Uterus (tissue), 2 donors: ENCODE results near the gene TMA7B.

ENCODE experiments used
- POLR2A ChIP-seq, 2 donors: fragments of 450-650 bp; IDR thresholded peaks; one replicate each; pipeline ENCODE4 v1.6.1; 2016; ENCODE audit warnings: antibody characterized with exemption in 2 of 2, mild to moderate bottlenecking in 1 of 2, moderate library complexity in 1 of 2
- TF ChIP-seq, protein P1 (sequence below), 4 experiments: fragments of 200-600 bp in 2 of 4; fragments of 450-650 bp in 2 of 4; sonication (generic) in 2 of 4; IDR thresholded peaks; one replicate each; pipeline ENCODE4 v1.5.1; 2016 to 2019; ENCODE audit warnings: antibody characterized with exemption in 4 of 4, mild to moderate bottlenecking in 2 of 4, moderate library complexity in 1 of 4

GRCh38 chr22:39943337-39943736 lies 16.9 kb upstream of the TMA7B start:
- TF ChIP-seq, protein P1, sequence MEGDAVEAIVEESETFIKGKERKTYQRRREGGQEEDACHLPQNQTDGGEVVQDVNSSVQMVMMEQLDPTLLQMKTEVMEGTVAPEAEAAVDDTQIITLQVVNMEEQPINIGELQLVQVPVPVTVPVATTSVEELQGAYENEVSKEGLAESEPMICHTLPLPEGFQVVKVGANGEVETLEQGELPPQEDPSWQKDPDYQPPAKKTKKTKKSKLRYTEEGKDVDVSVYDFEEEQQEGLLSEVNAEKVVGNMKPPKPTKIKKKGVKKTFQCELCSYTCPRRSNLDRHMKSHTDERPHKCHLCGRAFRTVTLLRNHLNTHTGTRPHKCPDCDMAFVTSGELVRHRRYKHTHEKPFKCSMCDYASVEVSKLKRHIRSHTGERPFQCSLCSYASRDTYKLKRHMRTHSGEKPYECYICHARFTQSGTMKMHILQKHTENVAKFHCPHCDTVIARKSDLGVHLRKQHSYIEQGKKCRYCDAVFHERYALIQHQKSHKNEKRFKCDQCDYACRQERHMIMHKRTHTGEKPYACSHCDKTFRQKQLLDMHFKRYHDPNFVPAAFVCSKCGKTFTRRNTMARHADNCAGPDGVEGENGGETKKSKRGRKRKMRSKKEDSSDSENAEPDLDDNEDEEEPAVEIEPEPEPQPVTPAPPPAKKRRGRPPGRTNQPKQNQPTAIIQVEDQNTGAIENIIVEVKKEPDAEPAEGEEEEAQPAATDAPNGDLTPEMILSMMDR (IDR thresholded peaks at IDR 0.05), result no peak
- no peak for TF ChIP-seq POLR2A (IDR thresholded peaks at IDR 0.05)
